Upper lobe of right lung (tissue), 1 donor: ENCODE measurements around the gene KCNT2. TPM values are rescaled to one million over a fixed set of nuclear protein-coding genes. Genes with fewer than 3 reads are reported as not detected.

ENCODE experiments used
- ATAC-seq: fragments of 200-7000 bp; cut with Tn5 transposase; one replicate; pipeline ENCODE4 v1.9.1; 2020; ENCODE audit warnings: mild to moderate bottlenecking, moderate library complexity
- DNase-seq: peaks from one replicate; pipeline ENCODE4 v3.0.0-alpha.2; 2020
- H3K27ac ChIP-seq: fragments of 200-600 bp; one replicate; pipeline ENCODE4 v1.8.0; 2022
- H3K27me3 ChIP-seq: fragments of 200-600 bp; one replicate; pipeline ENCODE4 v1.8.0; 2022; ENCODE audit warnings: mild to moderate bottlenecking
- H3K36me3 ChIP-seq: fragments of 200-600 bp; one replicate; pipeline ENCODE4 v1.8.0; 2022
- H3K4me1 ChIP-seq: fragments of 200-600 bp; one replicate; pipeline ENCODE4 v1.8.0; 2022
- H3K4me3 ChIP-seq: fragments of 200-600 bp; one replicate; pipeline ENCODE4 v1.8.0; 2022; ENCODE audit warnings: mild to moderate bottlenecking
- H3K9me3 ChIP-seq: fragments of 200-600 bp; one replicate; pipeline ENCODE4 v1.8.0; 2022
- intact Hi-C: fragments of 100-400 bp; cut with DNase I; formaldehyde crosslinking; loops from one replicate; pipeline ENCODE4 v1.11.0; 2022
- total RNA-seq: library from RNA; stranded (reverse); fragmentation: NEBNext Ultra II Directional; extraction: Animal tissue kit (Norgen Biotek cat#: 25700); gene quantifications from one replicate; pipeline ENCODE4 v1.2.1, GENCODE V29; 2021
- TF ChIP-seq, protein P1 (sequence below): fragments of 200-600 bp; IDR thresholded peaks from one replicate; pipeline ENCODE4 v1.8.0; 2022; ENCODE audit warnings: antibody characterized with exemption
- donor health status: DM: no; HTN: yes; CAD: no; lungs with severe emphysema.

The KCNT2 gene
- total RNA-seq, 1 donor from 2014 or later: 8.1 TPM

DNA sequence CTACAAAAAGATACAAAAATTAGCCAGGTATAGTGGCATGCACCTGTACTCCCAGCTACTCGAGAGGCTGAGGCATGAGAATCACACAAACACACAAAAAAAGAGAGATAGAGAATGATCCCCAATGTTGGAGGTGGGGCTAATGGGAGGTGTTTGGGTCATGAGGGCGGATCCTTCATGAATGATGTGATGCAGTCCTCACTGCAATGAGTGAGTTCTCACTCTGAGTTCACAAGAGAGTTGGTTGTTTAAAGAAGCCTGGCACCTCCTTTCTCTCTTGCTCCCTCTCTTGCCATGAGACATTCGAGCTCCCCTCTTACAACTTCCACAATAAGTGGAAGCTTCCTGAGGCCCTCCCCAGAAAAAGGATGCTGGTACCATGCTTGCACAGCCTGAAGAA lies 17.3 kb downstream of the KCNT2 start:
- H3K9me3 ChIP-seq: no peaks in the 10 kb centered on the region
- no peaks in the 10 kb centered on the region for H3K27me3 ChIP-seq
- no peak overlapping the region for H3K27ac ChIP-seq
- TF ChIP-seq, protein P1, sequence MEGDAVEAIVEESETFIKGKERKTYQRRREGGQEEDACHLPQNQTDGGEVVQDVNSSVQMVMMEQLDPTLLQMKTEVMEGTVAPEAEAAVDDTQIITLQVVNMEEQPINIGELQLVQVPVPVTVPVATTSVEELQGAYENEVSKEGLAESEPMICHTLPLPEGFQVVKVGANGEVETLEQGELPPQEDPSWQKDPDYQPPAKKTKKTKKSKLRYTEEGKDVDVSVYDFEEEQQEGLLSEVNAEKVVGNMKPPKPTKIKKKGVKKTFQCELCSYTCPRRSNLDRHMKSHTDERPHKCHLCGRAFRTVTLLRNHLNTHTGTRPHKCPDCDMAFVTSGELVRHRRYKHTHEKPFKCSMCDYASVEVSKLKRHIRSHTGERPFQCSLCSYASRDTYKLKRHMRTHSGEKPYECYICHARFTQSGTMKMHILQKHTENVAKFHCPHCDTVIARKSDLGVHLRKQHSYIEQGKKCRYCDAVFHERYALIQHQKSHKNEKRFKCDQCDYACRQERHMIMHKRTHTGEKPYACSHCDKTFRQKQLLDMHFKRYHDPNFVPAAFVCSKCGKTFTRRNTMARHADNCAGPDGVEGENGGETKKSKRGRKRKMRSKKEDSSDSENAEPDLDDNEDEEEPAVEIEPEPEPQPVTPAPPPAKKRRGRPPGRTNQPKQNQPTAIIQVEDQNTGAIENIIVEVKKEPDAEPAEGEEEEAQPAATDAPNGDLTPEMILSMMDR: no peak
- H3K4me3 ChIP-seq: no peak overlapping the region
- H3K36me3 ChIP-seq: no peaks in the 10 kb centered on the region
- H3K4me1 ChIP-seq: no peaks in the 10 kb centered on the region
- intact Hi-C loops: no loop called here
- ATAC-seq (no peak), DNase-seq (no peak)

DNA sequence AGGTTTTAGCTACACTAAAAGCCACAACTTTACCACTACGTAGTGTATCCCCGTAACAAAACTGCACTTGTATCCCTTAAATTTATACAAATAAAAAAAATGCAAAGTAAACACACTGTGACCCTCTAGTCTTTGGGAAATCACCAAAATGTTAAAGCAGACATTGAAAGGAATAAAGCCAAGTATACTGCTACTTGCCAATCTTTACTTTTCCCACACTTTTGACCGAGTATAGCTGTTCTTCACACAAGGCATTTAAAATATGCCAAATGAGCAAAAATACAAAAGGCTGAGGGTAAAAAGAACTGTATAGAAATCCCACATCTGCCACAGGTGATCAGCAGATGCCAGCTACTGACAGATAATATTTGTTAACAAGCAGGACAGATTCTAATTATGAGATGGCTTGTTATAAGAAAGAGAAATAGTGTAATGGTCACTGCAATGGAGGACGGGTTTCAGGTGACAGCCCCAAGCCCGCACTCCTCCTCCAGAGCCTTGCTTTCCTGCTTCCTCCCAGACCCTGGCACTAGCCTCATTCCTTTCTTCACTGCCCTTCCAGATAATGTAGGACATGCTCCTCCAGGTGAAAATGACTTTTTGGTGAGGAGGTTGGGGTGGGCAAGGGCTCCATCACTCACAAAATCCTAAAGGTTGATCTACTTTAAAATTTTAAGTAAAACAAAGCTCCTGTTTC lies 18.1 kb downstream of the KCNT2 start:
- H3K4me3 ChIP-seq: no peak overlapping the region
- no peak overlapping the region for H3K27ac ChIP-seq
- TF ChIP-seq, protein P1: no peak
- intact Hi-C loops: no loop called here
- H3K27me3 ChIP-seq: no peaks in the 10 kb centered on the region
- DNase-seq (no peak), ATAC-seq (no peak)
- no peaks in the 10 kb centered on the region for H3K4me1 ChIP-seq
- no peaks in the 10 kb centered on the region for H3K9me3 ChIP-seq
- H3K36me3 ChIP-seq: no peaks in the 10 kb centered on the region

DNA sequence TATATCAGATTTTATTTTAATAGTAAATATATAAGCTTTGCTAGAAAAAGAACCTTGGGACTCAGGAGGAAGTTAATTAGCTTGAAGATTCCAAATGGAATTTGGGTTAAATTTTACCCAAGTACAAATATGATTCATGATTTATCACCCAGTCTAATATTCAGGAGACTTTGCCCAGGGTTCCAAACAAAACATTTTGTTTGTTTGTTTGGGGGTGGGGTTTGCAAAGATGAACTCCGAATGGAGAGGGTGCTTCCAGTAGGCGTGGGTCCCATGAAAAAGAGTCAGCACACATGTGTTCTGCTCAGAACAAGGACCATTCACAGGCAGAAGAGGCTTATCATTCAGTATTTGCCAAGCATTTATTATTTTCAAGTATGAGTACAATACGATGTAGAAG lies 23.5 kb downstream of the KCNT2 start:
- TF ChIP-seq, protein P1: no peak
- no peaks in the 10 kb centered on the region for H3K36me3 ChIP-seq
- DNase-seq: no peak
- no peaks in the 10 kb centered on the region for H3K27me3 ChIP-seq
- no peaks in the 10 kb centered on the region for H3K9me3 ChIP-seq
- H3K4me1 ChIP-seq: no peaks in the 10 kb centered on the region
- no peak for ATAC-seq
- intact Hi-C loops: no loop called here
- no peak overlapping the region for H3K4me3 ChIP-seq
- H3K27ac ChIP-seq: no peak overlapping the region

DNA sequence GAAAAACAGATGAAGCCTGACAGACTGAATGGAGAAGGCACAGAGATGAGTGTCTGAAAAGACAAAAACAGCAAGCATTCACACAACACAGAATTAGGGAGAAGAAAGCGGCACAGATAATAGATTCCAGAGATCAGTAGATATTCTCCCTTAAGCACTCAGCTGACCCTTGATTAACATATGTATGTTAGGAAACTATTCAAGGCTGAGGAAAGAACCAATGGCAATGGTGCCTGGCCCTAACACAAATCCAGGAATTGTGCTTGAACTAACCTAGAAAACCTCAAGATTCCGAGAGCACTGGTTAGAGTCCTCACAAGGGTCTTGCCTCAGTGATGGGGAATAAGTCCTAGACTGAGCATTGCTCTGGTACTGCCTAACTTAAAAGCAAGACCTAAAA lies 30.9 kb downstream of the KCNT2 start:
- TF ChIP-seq, protein P1: no peak
- intact Hi-C loops: no loop called here
- no peak overlapping the region for H3K27ac ChIP-seq
- H3K9me3 ChIP-seq: no peaks in the 10 kb centered on the region
- H3K4me1 ChIP-seq: no peaks in the 10 kb centered on the region
- DNase-seq (no peak), ATAC-seq (no peak)
- H3K4me3 ChIP-seq: no peak overlapping the region
- no peaks in the 10 kb centered on the region for H3K27me3 ChIP-seq
- H3K36me3 ChIP-seq: no peaks in the 10 kb centered on the region

DNA sequence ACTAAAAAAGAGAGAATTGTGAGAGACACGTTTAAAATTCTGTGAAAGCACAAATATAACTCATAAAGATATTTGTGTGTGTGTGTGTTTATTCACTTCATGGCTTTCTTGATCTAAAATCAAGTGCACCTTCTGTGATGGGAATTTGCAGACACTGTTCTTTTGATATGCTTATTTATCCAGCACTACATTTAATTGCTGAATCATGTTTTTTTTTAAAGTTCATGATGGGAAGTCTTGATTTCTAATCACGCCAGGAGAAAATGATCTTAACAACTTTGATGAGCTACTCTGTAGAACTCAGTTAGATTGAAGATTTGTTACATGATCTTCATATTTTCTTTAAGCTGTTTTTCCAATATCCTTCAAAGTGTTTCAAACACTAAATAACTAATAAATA lies 35.0 kb downstream of the KCNT2 start:
- TF ChIP-seq, protein P1: no peak
- H3K36me3 ChIP-seq: no peaks in the 10 kb centered on the region
- ATAC-seq (no peak), DNase-seq (no peak)
- no peak overlapping the region for H3K4me3 ChIP-seq
- H3K9me3 ChIP-seq: no peaks in the 10 kb centered on the region
- no peaks in the 10 kb centered on the region for H3K27me3 ChIP-seq
- no peak overlapping the region for H3K27ac ChIP-seq
- intact Hi-C loops: no loop called here
- no peaks in the 10 kb centered on the region for H3K4me1 ChIP-seq

DNA sequence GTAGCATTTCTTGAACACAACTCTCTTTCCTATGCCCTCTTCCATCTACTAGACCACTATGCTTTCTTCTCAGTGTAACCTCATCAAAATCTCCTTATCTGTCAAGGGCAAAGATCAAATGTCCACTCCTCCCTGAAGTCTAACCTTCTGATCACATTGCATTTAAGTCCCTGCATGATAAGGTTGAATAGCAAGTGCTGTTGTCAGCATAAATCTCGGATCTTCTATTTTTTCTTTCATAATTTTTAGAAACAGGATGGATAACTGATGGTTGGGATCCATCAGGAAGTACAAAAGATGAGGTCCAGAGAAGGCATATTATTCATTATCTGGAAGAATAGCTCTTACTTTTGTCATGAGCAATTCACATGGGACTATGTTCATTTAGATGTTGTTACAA lies 41.0 kb downstream of the KCNT2 start:
- Histone ChIP-seq H3K4me1 (no peaks in the 10 kb centered on the region), H3K9me3 (no peaks in the 10 kb centered on the region), H3K36me3 (no peaks in the 10 kb centered on the region), H3K4me3 (no peak overlapping the region), H3K27ac (no peak overlapping the region), H3K27me3 (no peaks in the 10 kb centered on the region)
- intact Hi-C loops: no loop called here
- TF ChIP-seq, protein P1: no peak
- ATAC-seq (no peak), DNase-seq (no peak)
